ENCODE results near the gene F7. TPM values are rescaled to one million over a fixed set of nuclear protein-coding genes. Genes with fewer than 3 reads are reported as not detected.
A peak's percentile ranks its signal among the peaks of the same experiment; 100 is the strongest.

The F7 gene
- total RNA-seq, 1 donor from 2014 or later = 0.85 TPM

GRCh38 chr13:113118261-113119021 is 12.8 kb downstream of the F7 start:
- TF ChIP-seq, protein P1, sequence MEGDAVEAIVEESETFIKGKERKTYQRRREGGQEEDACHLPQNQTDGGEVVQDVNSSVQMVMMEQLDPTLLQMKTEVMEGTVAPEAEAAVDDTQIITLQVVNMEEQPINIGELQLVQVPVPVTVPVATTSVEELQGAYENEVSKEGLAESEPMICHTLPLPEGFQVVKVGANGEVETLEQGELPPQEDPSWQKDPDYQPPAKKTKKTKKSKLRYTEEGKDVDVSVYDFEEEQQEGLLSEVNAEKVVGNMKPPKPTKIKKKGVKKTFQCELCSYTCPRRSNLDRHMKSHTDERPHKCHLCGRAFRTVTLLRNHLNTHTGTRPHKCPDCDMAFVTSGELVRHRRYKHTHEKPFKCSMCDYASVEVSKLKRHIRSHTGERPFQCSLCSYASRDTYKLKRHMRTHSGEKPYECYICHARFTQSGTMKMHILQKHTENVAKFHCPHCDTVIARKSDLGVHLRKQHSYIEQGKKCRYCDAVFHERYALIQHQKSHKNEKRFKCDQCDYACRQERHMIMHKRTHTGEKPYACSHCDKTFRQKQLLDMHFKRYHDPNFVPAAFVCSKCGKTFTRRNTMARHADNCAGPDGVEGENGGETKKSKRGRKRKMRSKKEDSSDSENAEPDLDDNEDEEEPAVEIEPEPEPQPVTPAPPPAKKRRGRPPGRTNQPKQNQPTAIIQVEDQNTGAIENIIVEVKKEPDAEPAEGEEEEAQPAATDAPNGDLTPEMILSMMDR (IDR thresholded peaks at IDR 0.05) = no peak
- H3K9me3 ChIP-seq = no peaks in the 10 kb centered on the region
- peak in 1 of 2 donors; percentile 50 for DNase-seq (ENCODE audit: low spot score in 2 of 2)
- intact Hi-C loops (cut with DNase I) = no loop called here
- no peak overlapping the region for H3K4me3 ChIP-seq
- H3K27ac ChIP-seq = no peak overlapping the region
- H3K27me3 ChIP-seq = no peaks in the 10 kb centered on the region
- H3K36me3 ChIP-seq = no peaks in the 10 kb centered on the region
- no peaks in the 10 kb centered on the region for H3K4me1 ChIP-seq

DNA sequence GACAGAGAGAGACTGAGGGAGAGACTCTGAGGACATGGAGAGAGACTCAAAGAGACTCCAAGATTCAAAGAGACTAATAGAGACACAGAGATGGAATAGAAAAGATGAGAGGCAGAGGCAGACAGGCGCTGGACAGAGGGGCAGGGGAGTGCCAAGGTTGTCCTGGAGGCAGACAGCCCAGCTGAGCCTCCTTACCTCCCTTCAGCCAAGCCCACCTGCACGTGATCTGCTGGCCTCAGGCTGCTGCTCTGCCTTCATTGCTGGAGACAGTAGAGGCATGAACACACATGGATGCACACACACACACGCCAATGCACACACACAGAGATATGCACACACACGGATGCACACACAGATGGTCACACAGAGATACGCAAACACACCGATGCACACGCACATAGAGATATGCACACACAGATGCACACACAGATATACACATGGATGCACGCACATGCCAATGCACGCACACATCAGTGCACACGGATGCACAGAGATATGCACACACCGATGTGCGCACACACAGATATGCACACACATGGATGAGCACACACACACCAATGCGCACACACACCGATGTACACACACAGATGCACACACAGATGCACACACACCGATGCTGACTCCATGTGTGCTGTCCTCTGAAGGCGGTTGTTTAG is 13.7 kb downstream of the F7 start:
- no peak overlapping the region for H3K4me3 ChIP-seq
- H3K4me1 ChIP-seq = no peaks in the 10 kb centered on the region
- DNase-seq (ENCODE audit: low spot score in 2 of 2) = peak in 1 of 2 donors; percentile 44
- no peaks in the 10 kb centered on the region for H3K36me3 ChIP-seq
- intact Hi-C loops (cut with DNase I) = no loop called here
- no peaks in the 10 kb centered on the region for H3K27me3 ChIP-seq
- H3K9me3 ChIP-seq = no peaks in the 10 kb centered on the region
- TF ChIP-seq, protein P1 (IDR thresholded peaks at IDR 0.05) = no peak
- no peak overlapping the region for H3K27ac ChIP-seq

DNA sequence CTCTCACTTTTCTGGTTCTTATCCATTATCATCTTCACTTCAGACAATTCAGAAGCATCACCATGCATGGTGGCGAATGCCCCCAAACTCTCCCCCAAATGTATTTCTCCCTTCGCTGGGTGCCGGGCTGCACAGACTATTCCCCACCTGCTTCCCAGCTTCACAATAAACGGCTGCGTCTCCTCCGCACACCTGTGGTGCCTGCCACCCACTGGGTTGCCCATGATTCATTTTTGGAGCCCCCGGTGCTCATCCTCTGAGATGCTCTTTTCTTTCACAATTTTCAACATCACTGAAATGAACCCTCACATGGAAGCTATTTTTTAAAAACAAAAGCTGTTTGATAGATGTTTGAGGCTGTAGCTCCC is 14.2 kb downstream of the F7 start:
- H3K9me3 ChIP-seq = no peaks in the 10 kb centered on the region
- DNase-seq (ENCODE audit: low spot score in 2 of 2) = peak in 1 of 2 donors; percentile 50
- no peaks in the 10 kb centered on the region for H3K36me3 ChIP-seq
- TF ChIP-seq, protein P1 (IDR thresholded peaks at IDR 0.05) = no peak
- no peaks in the 10 kb centered on the region for H3K4me1 ChIP-seq
- H3K27ac ChIP-seq = no peak overlapping the region
- H3K27me3 ChIP-seq = no peaks in the 10 kb centered on the region
- intact Hi-C loops (cut with DNase I) = no loop called here
- no peak overlapping the region for H3K4me3 ChIP-seq

DNA sequence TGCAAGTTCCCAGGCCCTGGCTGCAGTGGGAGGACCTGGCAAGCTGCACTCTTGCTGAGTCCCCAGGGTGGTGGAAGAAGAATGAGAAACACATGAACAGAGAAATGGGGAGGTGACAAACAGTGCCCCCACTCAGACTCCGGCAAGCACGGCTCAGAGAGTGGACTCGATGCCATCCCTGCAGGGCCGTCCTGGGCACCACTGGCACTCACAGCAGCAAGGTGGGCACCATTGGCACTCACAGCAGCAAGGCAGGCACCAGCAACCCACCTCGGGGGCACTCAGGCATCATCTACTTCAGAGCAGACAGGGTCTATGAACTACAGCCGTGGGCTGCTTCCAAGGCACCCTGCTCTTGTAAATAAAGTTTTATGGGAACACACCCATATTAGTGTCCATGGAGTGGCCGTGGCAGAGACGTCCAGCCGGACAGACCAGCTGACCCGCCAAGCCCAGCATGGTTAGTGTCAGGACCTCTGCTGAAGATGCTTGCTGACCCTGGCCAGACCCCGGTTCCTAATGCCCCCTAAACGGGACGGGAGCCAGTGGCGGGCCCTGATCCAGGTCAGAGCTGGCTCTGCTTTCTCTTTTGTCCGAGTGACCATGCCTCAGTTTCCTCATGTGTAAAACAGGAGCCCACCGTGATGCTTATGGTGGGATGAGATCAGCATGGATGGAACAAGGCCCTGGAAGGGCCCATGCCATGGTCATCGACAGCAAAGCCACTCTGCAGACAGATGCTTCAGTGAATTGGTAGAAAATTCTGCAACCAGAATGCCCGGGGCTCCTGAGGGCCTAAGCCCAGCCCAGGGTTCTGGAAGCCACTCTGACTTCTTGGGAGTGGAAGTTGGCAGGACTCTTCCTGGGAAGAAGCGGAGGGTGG is 14.9 kb downstream of the F7 start:
- H3K27me3 ChIP-seq = no peaks in the 10 kb centered on the region
- H3K27ac ChIP-seq = no peak overlapping the region
- peak in 1 of 2 donors; percentile 53 for DNase-seq (ENCODE audit: low spot score in 2 of 2)
- no peaks in the 10 kb centered on the region for H3K9me3 ChIP-seq
- intact Hi-C loops (cut with DNase I) = no loop called here
- TF ChIP-seq, protein P1 (IDR thresholded peaks at IDR 0.05) = no peak
- H3K36me3 ChIP-seq = no peaks in the 10 kb centered on the region
- H3K4me3 ChIP-seq = no peak overlapping the region
- H3K4me1 ChIP-seq = no peaks in the 10 kb centered on the region

GRCh38 chr13:113121183-113121927 is 15.8 kb downstream of the F7 start:
- no peak overlapping the region for H3K4me3 ChIP-seq
- H3K36me3 ChIP-seq = no peaks in the 10 kb centered on the region
- TF ChIP-seq, protein P1 (IDR thresholded peaks at IDR 0.05) = no peak
- peak in 1 of 2 donors; percentile 60 for DNase-seq (ENCODE audit: low spot score in 2 of 2)
- H3K9me3 ChIP-seq = no peaks in the 10 kb centered on the region
- no peaks in the 10 kb centered on the region for H3K27me3 ChIP-seq
- no peak overlapping the region for H3K27ac ChIP-seq
- H3K4me1 ChIP-seq = no peaks in the 10 kb centered on the region
- intact Hi-C loops (cut with DNase I) = no loop called here
